ENCODE data around the gene NRP1.

Gene NRP1

DNA sequence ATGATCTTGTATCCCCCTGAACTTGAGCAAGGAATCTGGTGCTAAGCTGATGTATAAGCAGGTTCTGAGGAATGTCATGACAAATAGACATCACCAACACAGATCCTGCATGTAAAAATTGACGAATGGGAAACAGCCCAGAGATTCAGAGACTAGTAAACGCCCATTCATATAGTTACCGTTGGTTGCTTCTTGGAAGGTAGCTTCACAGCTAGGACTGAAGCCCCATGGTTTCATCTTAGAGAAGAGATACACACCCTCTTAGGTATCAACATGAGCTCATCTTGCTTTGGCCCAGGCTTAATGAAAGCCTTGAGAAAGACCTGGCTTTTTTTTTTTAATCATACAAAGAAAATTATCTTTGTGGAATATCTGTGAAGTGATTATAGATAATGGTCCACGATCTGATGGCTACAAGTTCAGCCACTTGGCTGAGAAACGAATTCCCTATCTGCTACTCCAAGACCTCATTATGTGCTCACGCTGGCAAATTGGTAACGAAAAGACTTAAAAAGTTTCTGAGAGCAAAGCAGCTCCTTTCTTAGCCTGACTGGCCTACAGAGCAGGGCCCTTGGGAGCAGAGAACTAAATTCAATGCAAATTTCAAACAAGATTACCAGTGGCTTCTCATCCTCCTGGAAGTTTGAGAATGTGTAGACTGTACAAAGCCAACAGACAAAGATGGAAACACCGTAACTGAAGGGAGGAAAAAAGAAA, 181.1 kb downstream of the NRP1 start:
- H3K4me3 ChIP-seq (replicated peaks; ENCODE audit: low read depth, low read length): no peak overlapping the region
- H3K27me3 ChIP-seq (replicated peaks; ENCODE audit: control insufficient read depth, insufficient read depth, low read length): peaks cover 1% of the 10 kb centered on the region; the same call in 1 of the 2 replicates
- DNase-seq (ENCODE audit: extremely low read depth, insufficient read length): no peak
- H3K36me3 ChIP-seq (ENCODE audit: control insufficient read depth, insufficient read depth, low read length): no peaks in the 10 kb centered on the region
- TF ChIP-seq, protein P1, sequence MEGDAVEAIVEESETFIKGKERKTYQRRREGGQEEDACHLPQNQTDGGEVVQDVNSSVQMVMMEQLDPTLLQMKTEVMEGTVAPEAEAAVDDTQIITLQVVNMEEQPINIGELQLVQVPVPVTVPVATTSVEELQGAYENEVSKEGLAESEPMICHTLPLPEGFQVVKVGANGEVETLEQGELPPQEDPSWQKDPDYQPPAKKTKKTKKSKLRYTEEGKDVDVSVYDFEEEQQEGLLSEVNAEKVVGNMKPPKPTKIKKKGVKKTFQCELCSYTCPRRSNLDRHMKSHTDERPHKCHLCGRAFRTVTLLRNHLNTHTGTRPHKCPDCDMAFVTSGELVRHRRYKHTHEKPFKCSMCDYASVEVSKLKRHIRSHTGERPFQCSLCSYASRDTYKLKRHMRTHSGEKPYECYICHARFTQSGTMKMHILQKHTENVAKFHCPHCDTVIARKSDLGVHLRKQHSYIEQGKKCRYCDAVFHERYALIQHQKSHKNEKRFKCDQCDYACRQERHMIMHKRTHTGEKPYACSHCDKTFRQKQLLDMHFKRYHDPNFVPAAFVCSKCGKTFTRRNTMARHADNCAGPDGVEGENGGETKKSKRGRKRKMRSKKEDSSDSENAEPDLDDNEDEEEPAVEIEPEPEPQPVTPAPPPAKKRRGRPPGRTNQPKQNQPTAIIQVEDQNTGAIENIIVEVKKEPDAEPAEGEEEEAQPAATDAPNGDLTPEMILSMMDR (IDR thresholded peaks at IDR 0.05; ENCODE audit: insufficient read depth, low read length, poor library complexity, severe bottlenecking): no peak

DNA sequence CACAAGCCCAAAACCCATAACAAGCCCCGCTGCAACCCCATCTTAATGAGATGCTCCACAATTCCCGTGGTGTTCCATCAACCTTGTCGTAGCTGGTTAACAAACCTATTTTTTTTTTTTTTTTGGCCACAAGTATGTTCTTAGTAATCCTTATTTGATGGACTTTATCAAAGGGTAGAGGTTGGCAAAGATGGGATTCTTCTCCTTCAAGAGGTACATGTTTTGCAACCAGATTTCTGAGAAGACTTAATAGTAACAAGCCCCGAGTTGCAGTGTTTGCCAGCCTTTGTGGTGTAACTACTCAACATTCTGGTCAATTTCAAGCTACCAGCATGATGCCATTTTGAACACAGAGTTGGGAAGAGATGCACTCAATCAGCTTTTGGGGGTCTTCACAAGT, 181.7 kb downstream of the NRP1 start:
- no peak overlapping the region for H3K4me3 ChIP-seq (replicated peaks; ENCODE audit: low read depth, low read length)
- TF ChIP-seq, protein P1 (IDR thresholded peaks at IDR 0.05; ENCODE audit: insufficient read depth, low read length, poor library complexity, severe bottlenecking): no peak
- H3K27me3 ChIP-seq (replicated peaks; ENCODE audit: control insufficient read depth, insufficient read depth, low read length): peaks cover 1% of the 10 kb centered on the region; the same call in 1 of the 2 replicates
- no peaks in the 10 kb centered on the region for H3K36me3 ChIP-seq (ENCODE audit: control insufficient read depth, insufficient read depth, low read length)
- DNase-seq (ENCODE audit: extremely low read depth, insufficient read length): no peak

DNA sequence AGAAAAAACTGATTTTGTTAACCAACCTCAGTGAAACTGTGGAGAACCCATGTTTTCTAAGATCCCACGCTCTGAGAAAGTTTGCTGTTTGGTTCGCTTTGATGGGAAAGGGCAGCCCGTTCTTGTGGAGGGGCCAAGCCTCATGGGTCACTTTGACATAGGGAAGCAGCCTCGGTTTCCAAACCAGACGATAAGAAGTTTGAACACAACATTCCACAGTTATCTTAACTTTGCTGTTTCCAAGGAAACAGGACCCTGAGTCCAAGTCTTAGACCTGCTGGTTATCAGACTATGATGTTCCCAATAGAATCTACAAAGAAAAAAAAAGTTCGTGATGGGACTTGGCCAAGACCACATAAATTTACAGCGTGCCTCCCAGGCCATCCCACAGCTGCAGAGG, 182.3 kb downstream of the NRP1 start:
- Histone ChIP-seq H3K4me3 (replicated peaks; ENCODE audit: low read depth, low read length) (no peak overlapping the region), H3K36me3 (ENCODE audit: control insufficient read depth, insufficient read depth, low read length) (no peaks in the 10 kb centered on the region), H3K27me3 (replicated peaks; ENCODE audit: control insufficient read depth, insufficient read depth, low read length) (peaks cover 1% of the 10 kb centered on the region; the same call in 1 of the 2 replicates)
- DNase-seq (ENCODE audit: extremely low read depth, insufficient read length): no peak
- TF ChIP-seq, protein P1 (IDR thresholded peaks at IDR 0.05; ENCODE audit: insufficient read depth, low read length, poor library complexity, severe bottlenecking): no peak

DNA sequence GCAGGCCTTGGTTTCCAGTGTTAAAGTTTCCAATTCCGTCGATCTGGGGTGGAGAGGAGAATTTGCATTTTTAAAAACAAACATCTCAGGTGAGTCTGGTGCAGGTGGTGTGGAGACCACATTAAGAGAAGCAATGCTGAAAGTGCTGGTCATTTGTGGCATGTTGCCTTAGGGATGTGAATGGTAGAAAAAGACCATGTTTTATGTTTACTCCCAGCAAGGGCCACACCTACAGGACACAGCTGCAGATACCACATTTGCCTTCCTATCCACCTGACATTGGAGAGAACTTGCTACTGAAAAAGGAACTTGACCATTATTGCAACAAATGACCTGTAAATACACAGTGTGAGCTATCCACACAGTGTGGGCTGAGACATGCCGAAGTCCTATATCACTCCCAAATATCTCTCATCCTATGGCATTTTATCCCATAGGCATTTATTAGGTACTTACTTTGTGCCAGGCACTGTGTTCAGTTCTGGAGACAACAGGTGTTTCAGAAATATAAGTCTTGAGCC, 183.1 kb downstream of the NRP1 start:
- TF ChIP-seq, protein P1 (IDR thresholded peaks at IDR 0.05; ENCODE audit: insufficient read depth, low read length, poor library complexity, severe bottlenecking): no peak
- no peak for DNase-seq (ENCODE audit: extremely low read depth, insufficient read length)
- Histone ChIP-seq H3K4me3 (replicated peaks; ENCODE audit: low read depth, low read length) (no peak overlapping the region), H3K36me3 (ENCODE audit: control insufficient read depth, insufficient read depth, low read length) (no peaks in the 10 kb centered on the region), H3K27me3 (replicated peaks; ENCODE audit: control insufficient read depth, insufficient read depth, low read length) (peaks cover 1% of the 10 kb centered on the region; the same call in 1 of the 2 replicates)

DNA sequence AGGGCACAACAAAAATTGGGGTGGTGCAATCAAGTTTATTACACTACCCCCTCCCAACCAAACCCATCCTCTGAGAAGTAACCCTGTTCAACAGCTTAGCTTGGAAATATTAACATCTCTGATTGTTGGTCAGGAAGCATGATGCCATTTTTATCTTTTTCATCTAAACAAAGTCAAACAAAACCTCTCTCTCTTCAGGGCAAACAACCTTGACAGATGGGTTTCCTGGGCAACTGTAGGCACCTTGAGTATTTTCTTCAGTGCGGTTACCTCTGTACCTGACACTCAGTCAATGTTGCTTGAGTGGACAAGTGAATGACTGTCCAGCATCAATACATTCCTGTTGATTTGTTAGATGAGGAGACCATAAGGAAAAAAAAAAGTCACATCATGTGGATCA, 183.6 kb downstream of the NRP1 start:
- TF ChIP-seq, protein P1 (IDR thresholded peaks at IDR 0.05; ENCODE audit: insufficient read depth, low read length, poor library complexity, severe bottlenecking): no peak
- peaks cover 1% of the 10 kb centered on the region; the same call in 1 of the 2 replicates for H3K27me3 ChIP-seq (replicated peaks; ENCODE audit: control insufficient read depth, insufficient read depth, low read length)
- H3K4me3 ChIP-seq (replicated peaks; ENCODE audit: low read depth, low read length): no peak overlapping the region
- DNase-seq (ENCODE audit: extremely low read depth, insufficient read length): no peak
- H3K36me3 ChIP-seq (ENCODE audit: control insufficient read depth, insufficient read depth, low read length): no peaks in the 10 kb centered on the region

Measured in GM06990 (cell line).